ENCODE results near the gene TRPM6.

TRPM6 gene

GRCh38 chr9:74718709-74719108 is 169.0 kb downstream of the TRPM6 start:
- no peak for DNase-seq (ENCODE audit: low read depth in 2 of 2)

- no peak for DNase-seq (ENCODE audit: low read depth in 2 of 2)
Measured at GRCh38 chr9:74711341-74711740, 176.4 kb downstream of the TRPM6 start.

DNA sequence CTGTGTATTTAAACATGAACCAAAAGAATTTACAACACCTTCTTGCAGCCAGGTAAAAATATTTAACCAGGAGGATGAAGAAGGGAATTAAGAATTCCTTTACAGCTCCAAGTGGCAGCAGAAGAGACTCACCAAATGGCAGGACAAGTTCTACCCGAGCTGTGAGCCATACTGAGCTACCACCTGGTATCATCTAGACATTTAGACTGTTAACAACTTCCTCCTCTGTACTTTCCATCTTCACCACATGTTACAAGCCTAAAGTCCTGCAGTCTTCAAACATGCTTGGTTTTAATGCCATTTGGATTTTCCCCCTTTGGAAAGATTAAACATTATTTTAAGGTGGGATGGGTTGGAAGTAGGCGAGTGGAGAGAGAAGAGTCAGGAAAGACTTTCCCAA is 190.2 kb downstream of the TRPM6 start:
- no peak for DNase-seq (ENCODE audit: low read depth in 2 of 2)

DNA sequence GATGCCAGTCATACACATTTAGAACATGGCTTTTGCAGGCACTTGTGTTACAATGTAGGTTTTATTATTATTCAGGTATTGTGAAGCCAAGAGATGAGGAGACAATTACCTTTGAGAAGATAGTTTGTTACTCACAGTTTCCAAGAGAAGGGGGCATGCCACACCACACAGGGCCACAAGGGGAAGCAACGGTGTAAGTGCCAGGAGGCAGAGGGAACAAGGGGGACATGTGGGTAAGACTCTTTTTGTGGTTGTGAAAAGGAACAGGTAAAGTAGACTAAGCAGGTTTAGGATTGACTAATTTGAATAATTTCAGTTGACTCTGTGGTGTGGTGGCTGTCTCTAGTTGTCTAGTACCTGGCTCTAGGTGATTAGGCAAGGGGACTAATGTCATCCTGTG is 191.2 kb downstream of the TRPM6 start:
- DNase-seq (ENCODE audit: low read depth in 2 of 2), result no peak

DNA sequence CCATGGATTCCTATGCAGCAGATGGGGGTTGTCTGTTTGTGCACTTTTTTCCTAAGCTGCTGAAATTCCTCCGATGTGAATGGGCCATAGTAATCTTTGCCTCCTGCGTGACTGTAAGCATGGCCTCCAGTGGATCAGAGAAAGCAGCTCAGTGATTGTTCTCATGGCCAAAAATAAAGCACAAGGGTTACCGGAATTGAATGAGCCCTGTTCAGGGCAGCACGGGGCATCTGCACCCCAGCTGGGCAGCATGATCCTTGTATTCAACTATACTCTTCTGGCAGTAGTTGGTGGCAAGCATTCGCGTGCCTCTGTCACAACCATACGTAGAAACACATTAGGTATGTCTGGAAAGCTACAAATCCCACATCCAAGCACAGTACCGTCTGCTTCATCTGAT is 196.7 kb downstream of the TRPM6 start:
- no peak for DNase-seq (ENCODE audit: low read depth in 2 of 2)

- no peak for DNase-seq (ENCODE audit: low read depth in 2 of 2)
Measured at GRCh38 chr9:74683322-74683721, 204.4 kb downstream of the TRPM6 start.

DNA sequence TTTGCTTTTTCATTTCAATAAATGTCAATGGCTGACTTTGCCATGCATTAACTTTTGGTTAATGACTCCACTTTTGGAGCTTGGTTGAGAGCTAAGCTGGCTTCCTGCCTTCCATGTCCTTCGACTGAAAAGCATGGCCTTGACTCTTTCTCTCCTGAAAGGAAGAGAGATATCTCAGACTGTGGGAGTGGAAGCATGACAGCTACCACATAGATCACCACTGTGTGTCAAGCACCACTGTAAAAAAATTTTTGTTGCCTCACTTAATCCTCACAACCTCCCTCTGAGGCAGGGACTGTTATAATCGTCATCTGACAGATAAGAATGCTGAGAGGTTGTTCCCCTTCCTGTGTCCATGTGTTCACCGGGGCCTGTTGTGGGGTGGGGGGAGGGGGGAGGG is 205.8 kb downstream of the TRPM6 start:
- no peak for DNase-seq (ENCODE audit: low read depth in 2 of 2)

- no peak for DNase-seq (ENCODE audit: low read depth in 2 of 2)
Measured at GRCh38 chr9:74674077-74674476, 213.6 kb downstream of the TRPM6 start.
